ENCODE measurements around the gene C15orf39. TPM values are rescaled to one million over a fixed set of nuclear protein-coding genes. Genes with fewer than 3 reads are reported as not detected.

C15orf39 gene
- total RNA-seq, 1 donor from 2014 or later, result 2.6 TPM

DNA sequence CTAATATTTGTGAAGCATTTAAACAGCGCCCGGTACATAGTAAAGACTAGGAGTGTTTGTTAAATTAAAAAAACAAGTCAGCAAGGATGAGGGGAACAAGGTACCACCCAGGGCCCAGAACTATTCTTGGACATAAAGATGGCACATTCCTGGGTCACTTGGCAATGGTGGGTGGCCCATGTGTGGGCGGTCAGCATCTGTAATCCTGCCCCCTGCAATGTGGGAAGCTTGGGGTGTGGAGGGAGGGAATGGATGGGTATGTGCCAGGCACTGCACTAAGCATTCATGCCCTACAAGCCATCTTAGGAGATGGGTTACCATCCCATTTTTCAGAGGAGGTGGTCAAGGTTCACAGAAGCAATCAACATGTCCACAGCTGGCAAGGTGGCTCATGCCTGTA, 7.3 kb upstream of the C15orf39 start:
- Histone ChIP-seq H3K4me1 (ENCODE audit: control insufficient read depth in 3 of 3, insufficient read depth in 3 of 3, low read length in 3 of 3) (peaks cover 0 to 6% (median 6%) of the 10 kb centered on the region in 3 donors), H3K36me3 (ENCODE audit: control insufficient read depth in 3 of 3, insufficient read depth in 3 of 3, low read length in 3 of 3) (no peaks in the 10 kb centered on the region), H3K9ac (ENCODE audit: low read depth in 1 of 3, low read length in 3 of 3) (no peak overlapping the region), H3K27me3 (ENCODE audit: control insufficient read depth in 3 of 3, insufficient read depth in 3 of 3, low read length in 3 of 3) (peaks cover 0 to 27% (median 0%) of the 10 kb centered on the region in 3 donors), H3K4me3 (ENCODE audit: low read length in 3 of 3) (no peak overlapping the region), H3K27ac (ENCODE audit: low read depth, low read length) (no peak overlapping the region), H3K9me3 (ENCODE audit: control insufficient read depth in 3 of 3, low read length in 3 of 3) (no peaks in the 10 kb centered on the region)

DNA sequence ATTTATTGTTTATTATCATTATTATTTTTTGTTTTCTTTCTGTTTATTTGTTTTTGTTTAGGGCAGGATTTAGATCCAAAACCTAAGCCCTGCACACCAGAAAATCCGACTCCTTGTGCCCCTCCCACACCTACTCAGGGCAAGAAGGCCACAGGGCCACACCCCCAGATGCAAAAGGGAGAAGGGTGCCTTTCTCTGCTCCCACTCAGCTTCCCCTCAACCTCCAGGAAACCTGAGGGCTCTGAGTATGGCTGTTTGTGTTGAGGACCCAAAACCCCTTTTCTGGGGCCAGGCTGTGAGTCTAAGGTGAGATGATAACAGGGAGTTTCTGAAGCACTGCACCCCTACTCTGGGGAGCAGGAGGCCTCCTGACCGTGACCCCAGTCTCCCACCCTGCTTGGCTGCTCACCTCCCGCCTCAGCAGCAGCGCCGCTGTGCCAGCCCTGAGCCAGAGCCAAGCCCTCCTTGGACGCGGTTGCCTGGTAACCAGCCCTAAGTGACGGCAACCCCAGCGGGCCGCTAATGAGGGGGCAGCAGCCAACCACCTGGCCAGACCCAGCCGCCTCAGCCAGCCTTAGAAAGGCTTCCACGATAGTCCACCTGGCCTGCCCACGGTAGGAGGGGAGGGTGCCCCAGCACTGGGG, 6.4 kb upstream of the C15orf39 start:
- H3K9ac ChIP-seq (ENCODE audit: low read depth in 1 of 3, low read length in 3 of 3), result no peak overlapping the region
- no peak overlapping the region for H3K4me3 ChIP-seq (ENCODE audit: low read length in 3 of 3)
- H3K27me3 ChIP-seq (ENCODE audit: control insufficient read depth in 3 of 3, insufficient read depth in 3 of 3, low read length in 3 of 3), result peaks cover 0 to 28% (median 0%) of the 10 kb centered on the region in 3 donors
- H3K4me1 ChIP-seq (ENCODE audit: control insufficient read depth in 3 of 3, insufficient read depth in 3 of 3, low read length in 3 of 3), result peaks cover 0 to 13% (median 11%) of the 10 kb centered on the region in 3 donors
- no peaks in the 10 kb centered on the region for H3K36me3 ChIP-seq (ENCODE audit: control insufficient read depth in 3 of 3, insufficient read depth in 3 of 3, low read length in 3 of 3)
- no peaks in the 10 kb centered on the region for H3K9me3 ChIP-seq (ENCODE audit: control insufficient read depth in 3 of 3, low read length in 3 of 3)
- H3K27ac ChIP-seq (ENCODE audit: low read depth, low read length), result no peak overlapping the region

DNA sequence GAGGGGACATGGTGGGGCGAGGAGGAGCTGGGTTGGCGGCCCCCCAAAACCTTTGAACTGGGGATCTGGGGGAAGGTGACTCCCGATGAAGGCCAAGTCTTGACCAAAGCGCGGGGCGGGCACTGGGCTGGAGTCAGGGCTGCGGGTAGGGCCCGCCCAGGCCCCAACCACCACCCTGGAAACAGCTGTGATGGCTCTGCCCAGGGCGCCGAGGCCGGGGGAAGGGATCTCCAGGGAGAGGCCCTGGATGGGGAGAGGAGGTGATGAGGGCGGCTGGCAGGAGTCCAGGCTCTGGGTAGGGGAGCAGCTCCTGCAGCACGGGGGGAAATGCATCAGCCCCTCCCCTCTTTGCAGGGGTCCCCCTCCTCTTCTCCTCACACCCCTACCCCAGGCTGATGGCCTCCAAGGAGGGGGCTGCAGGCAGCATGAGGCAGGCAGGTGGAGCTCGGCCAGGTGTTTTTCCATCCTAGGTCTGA, 5.9 kb upstream of the C15orf39 start:
- no peaks in the 10 kb centered on the region for H3K9me3 ChIP-seq (ENCODE audit: control insufficient read depth in 3 of 3, low read length in 3 of 3)
- H3K36me3 ChIP-seq (ENCODE audit: control insufficient read depth in 3 of 3, insufficient read depth in 3 of 3, low read length in 3 of 3), result no peaks in the 10 kb centered on the region
- no peak overlapping the region for H3K4me3 ChIP-seq (ENCODE audit: low read length in 3 of 3)
- H3K9ac ChIP-seq (ENCODE audit: low read depth in 1 of 3, low read length in 3 of 3), result no peak overlapping the region
- peaks cover 1 to 18% (median 16%) of the 10 kb centered on the region in 3 donors for H3K4me1 ChIP-seq (ENCODE audit: control insufficient read depth in 3 of 3, insufficient read depth in 3 of 3, low read length in 3 of 3)
- H3K27me3 ChIP-seq (ENCODE audit: control insufficient read depth in 3 of 3, insufficient read depth in 3 of 3, low read length in 3 of 3), result peaks cover 0 to 28% (median 0%) of the 10 kb centered on the region in 3 donors
- H3K27ac ChIP-seq (ENCODE audit: low read depth, low read length), result no peak overlapping the region

DNA sequence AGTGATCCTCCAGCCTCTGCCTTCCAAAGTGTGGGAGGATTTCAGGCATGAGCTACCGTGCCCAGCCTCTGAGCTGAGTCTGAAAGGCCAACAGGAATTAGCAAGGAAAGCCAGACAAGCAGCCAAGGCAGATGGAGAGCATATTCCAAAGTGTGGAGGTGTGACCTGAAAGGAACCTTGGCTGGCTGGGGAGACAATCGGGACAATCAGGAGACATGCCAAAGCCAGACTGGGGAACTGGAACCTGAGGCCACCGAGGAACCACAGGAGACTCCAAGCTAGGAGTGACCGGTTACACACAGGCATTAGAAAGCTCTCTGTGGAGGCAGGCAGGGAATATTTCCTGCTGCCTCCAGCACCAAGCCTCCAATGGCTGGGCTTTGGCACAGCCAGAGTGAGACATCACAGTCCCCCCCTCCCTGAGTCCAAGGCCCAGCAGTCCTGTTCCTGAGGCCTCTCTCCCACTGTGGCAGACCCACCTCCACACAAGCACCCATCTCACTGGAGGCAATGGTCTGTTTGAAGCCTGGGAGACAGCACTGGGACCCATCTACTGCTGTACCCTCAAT, 4.5 kb upstream of the C15orf39 start:
- no peak overlapping the region for H3K9ac ChIP-seq (ENCODE audit: low read depth in 1 of 3, low read length in 3 of 3)
- H3K9me3 ChIP-seq (ENCODE audit: control insufficient read depth in 3 of 3, low read length in 3 of 3), result no peaks in the 10 kb centered on the region
- H3K36me3 ChIP-seq (ENCODE audit: control insufficient read depth in 3 of 3, insufficient read depth in 3 of 3, low read length in 3 of 3), result no peaks in the 10 kb centered on the region
- no peak overlapping the region for H3K4me3 ChIP-seq (ENCODE audit: low read length in 3 of 3)
- H3K27me3 ChIP-seq (ENCODE audit: control insufficient read depth in 3 of 3, insufficient read depth in 3 of 3, low read length in 3 of 3), result peaks cover 0 to 28% (median 0%) of the 10 kb centered on the region in 3 donors
- H3K27ac ChIP-seq (ENCODE audit: low read depth, low read length), result no peak overlapping the region
- peaks cover 10 to 26% (median 23%) of the 10 kb centered on the region in 3 donors for H3K4me1 ChIP-seq (ENCODE audit: control insufficient read depth in 3 of 3, insufficient read depth in 3 of 3, low read length in 3 of 3)

DNA sequence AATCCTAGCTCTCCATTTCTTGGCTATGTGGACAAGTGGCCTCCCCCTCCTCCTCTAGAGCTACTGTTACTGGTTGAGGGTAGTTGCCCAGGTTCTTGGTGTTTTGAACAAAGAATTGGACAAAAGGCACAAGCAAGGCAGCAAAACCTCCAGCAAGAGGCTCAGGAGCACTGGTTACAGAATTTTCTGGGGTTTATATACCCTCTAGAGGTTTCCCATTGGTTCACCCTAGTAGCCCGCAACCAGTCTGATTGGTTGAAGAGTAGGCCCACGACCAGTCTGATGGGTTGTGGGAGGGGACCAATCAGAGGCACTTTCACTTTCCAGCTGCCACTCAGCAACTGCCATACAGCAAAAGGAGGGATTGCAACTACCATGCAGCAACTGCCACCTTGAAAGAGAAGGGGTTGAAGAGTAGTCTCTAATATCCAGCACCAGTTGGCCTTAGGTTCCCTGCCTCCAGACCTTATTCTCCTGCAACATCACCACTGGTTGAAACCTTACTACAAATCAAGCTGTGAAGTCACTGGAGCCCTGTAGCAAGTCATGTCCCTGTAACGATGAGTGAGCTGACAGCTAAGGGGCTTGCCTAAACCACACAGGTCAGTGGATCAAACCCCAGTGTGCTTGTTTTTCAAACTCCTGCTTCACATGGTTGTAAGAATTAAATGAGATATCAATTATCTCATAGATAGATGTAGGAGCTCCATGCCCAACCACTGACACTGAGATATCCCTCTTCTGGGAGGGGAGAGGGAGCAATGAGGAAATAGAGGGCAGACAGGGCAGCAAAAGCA, 2.9 kb upstream of the C15orf39 start:
- no peak overlapping the region for H3K27ac ChIP-seq (ENCODE audit: low read depth, low read length)
- peak overlapping the region in 1 of 3 donors; percentile 8 for H3K9ac ChIP-seq (ENCODE audit: low read depth in 1 of 3, low read length in 3 of 3)
- peaks cover 16 to 38% (median 37%) of the 10 kb centered on the region in 3 donors for H3K4me1 ChIP-seq (ENCODE audit: control insufficient read depth in 3 of 3, insufficient read depth in 3 of 3, low read length in 3 of 3)
- H3K4me3 ChIP-seq (ENCODE audit: low read length in 3 of 3), result no peak overlapping the region
- peaks cover 0 to 16% (median 0%) of the 10 kb centered on the region in 3 donors for H3K27me3 ChIP-seq (ENCODE audit: control insufficient read depth in 3 of 3, insufficient read depth in 3 of 3, low read length in 3 of 3)
- no peaks in the 10 kb centered on the region for H3K9me3 ChIP-seq (ENCODE audit: control insufficient read depth in 3 of 3, low read length in 3 of 3)
- no peaks in the 10 kb centered on the region for H3K36me3 ChIP-seq (ENCODE audit: control insufficient read depth in 3 of 3, insufficient read depth in 3 of 3, low read length in 3 of 3)

DNA sequence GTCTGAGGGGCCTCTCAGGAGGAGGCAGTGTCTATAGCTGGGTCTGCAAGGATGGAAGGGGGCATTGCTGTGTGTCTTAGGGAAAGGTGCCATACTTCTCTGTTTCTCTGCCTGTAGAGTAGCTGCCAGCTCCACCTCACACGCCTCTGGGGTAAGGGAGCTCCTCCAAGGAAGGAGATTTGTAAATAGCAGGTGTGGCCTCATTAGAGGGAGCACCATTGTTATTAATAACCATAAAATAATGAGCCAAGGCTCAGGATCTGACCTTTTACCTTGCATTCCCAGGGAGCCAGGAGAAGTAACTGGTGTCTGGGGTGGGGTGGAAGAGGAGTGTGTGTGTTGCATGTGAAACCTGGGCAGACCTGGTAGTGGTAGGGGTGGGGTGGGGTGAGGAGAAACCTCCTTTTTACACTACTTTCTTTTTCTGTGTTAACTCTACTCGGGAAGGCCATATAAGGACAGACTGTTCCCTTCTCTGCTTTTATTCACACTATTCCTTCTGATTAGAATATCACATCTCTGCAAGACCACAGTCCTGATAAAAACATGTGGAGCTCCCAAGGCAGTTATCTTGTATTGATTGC, 2.2 kb upstream of the C15orf39 start:
- no peak overlapping the region for H3K27ac ChIP-seq (ENCODE audit: low read depth, low read length)
- no peak overlapping the region for H3K4me3 ChIP-seq (ENCODE audit: low read length in 3 of 3)
- no peaks in the 10 kb centered on the region for H3K9me3 ChIP-seq (ENCODE audit: control insufficient read depth in 3 of 3, low read length in 3 of 3)
- peaks cover 0 to 13% (median 0%) of the 10 kb centered on the region in 3 donors for H3K27me3 ChIP-seq (ENCODE audit: control insufficient read depth in 3 of 3, insufficient read depth in 3 of 3, low read length in 3 of 3)
- peak overlapping the region in 1 of 3 donors; percentile 8 for H3K9ac ChIP-seq (ENCODE audit: low read depth in 1 of 3, low read length in 3 of 3)
- H3K36me3 ChIP-seq (ENCODE audit: control insufficient read depth in 3 of 3, insufficient read depth in 3 of 3, low read length in 3 of 3), result no peaks in the 10 kb centered on the region
- H3K4me1 ChIP-seq (ENCODE audit: control insufficient read depth in 3 of 3, insufficient read depth in 3 of 3, low read length in 3 of 3), result peaks cover 23 to 44% (median 43%) of the 10 kb centered on the region in 3 donors

DNA sequence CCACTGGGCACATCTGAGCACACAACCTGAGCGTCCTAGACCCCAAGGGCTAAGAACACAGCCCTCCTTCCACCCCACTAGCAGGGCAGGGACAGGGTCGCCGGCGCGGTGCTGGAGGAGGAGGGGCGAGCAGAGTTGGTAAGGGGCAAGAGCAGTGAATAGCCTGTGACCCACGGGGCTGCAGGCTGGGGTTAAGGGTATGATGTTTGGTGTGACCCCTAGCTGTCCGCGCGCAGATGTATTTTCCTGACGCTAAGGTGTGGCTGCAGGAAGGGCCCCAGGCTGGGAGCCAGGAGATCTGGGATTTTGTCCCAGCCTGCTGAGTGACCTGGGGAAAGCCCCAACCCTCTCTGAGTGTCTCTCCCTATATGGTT, 1.3 kb upstream of the C15orf39 start:
- Histone ChIP-seq H3K27ac (ENCODE audit: low read depth, low read length) (no peak overlapping the region), H3K36me3 (ENCODE audit: control insufficient read depth in 3 of 3, insufficient read depth in 3 of 3, low read length in 3 of 3) (no peaks in the 10 kb centered on the region), H3K27me3 (ENCODE audit: control insufficient read depth in 3 of 3, insufficient read depth in 3 of 3, low read length in 3 of 3) (peaks cover 0 to 5% (median 0%) of the 10 kb centered on the region in 3 donors), H3K9me3 (ENCODE audit: control insufficient read depth in 3 of 3, low read length in 3 of 3) (no peaks in the 10 kb centered on the region), H3K4me1 (ENCODE audit: control insufficient read depth in 3 of 3, insufficient read depth in 3 of 3, low read length in 3 of 3) (peaks cover 25 to 52% (median 49%) of the 10 kb centered on the region in 3 donors), H3K9ac (ENCODE audit: low read depth in 1 of 3, low read length in 3 of 3) (no peak overlapping the region), H3K4me3 (ENCODE audit: low read length in 3 of 3) (no peak overlapping the region)

DNA sequence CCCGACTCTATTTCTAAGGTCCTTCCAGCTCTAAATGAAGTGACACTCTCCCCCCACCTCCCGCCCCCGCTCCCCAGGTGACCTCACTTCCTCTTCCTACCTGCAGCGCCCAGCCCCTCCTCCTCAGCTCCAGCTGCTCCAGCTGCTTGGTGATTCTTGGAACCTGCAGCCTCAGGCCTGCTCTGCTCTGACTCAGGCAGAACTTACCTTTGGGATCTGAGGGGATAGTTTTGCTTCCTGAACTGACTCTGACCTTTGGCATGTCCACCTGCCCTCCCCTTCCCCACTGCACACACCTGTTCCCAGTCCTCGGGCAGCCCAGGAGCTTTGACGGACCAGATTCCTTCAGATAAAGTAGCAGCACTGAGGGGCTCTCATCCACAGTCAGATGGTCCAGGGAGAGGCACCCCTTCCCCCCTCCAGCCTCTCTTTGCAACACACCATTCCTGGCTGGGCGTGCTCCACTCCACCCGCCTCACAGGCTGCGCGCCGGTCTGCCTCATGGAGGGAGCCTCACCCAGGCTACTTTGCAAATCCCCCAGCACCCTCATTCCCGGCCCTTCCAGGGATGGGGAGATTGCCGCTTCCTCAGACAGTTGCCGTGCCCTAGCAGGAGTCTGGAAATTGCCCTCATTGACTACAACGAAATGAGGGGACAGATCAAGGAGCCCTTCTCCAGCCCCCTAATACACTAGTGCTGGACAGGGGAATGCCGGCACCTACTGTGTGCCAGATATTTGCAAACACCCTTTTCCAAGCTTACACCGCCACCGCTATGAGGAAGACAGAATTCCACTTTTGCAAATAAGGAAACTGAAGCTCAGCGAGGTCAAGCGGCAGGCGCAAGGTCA, 692 bp upstream of the C15orf39 start:
- no peak overlapping the region for H3K27ac ChIP-seq (ENCODE audit: low read depth, low read length)
- H3K27me3 ChIP-seq (ENCODE audit: control insufficient read depth in 3 of 3, insufficient read depth in 3 of 3, low read length in 3 of 3), result peaks cover 0 to 4% (median 0%) of the 10 kb centered on the region in 3 donors
- peaks cover 25 to 52% (median 49%) of the 10 kb centered on the region in 3 donors for H3K4me1 ChIP-seq (ENCODE audit: control insufficient read depth in 3 of 3, insufficient read depth in 3 of 3, low read length in 3 of 3)
- H3K4me3 ChIP-seq (ENCODE audit: low read length in 3 of 3), result peak overlapping the region; percentile 79 to 83 (median 82)
- peak overlapping the region; percentile 57 to 85 (median 64) for H3K9ac ChIP-seq (ENCODE audit: low read depth in 1 of 3, low read length in 3 of 3)
- H3K36me3 ChIP-seq (ENCODE audit: control insufficient read depth in 3 of 3, insufficient read depth in 3 of 3, low read length in 3 of 3), result peaks cover 0 to 1% (median 0%) of the 10 kb centered on the region in 3 donors
- H3K9me3 ChIP-seq (ENCODE audit: control insufficient read depth in 3 of 3, low read length in 3 of 3), result no peaks in the 10 kb centered on the region

Measured in skeletal muscle tissue (tissue), 4 donors.